ENCODE results near the gene GDA. TPM values are rescaled to one million over a fixed set of nuclear protein-coding genes. Genes with fewer than 3 reads are reported as not detected.

GDA gene
- total RNA-seq, 2 donors from 2014 or later = not detected

- Mint-ChIP-seq H3K27me3 (peaks cover 12 to 33% of the 10 kb centered on the region in 2 donors), H3K9me3 (no peaks in the 10 kb centered on the region), H3K27ac (no peak overlapping the region), H3K4me1 (ENCODE audit: low read depth in 2 of 2) (no peaks in the 10 kb centered on the region), H3K36me3 (no peaks in the 10 kb centered on the region), H3K4me3 (no peak overlapping the region)
- ATAC-seq (no peak), DNase-seq (ENCODE audit: low spot score) (no peak)
These were observed 11.4 kb upstream of the GDA start for GRCh38 chr9:72137697-72138365.

DNA sequence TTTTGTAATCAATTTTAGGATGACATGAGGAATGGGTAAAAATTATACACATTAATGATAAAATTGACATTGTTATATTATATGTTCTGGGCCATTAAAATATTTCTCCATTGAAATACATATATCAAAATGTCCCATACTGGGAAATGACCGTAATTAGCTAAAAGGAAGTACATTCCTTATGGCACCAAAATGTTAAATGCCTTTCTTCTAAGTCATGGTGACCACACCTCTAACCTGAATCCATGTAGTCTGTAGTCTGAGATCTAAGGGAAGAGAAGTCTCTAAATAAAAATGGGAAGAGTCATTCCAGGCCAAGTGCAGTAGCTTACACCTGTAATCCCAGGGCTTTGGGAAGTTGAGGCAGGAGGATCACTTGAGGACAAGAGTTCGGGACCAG lies 10.0 kb upstream of the GDA start:
- Mint-ChIP-seq H3K27ac (no peak overlapping the region), H3K4me3 (no peak overlapping the region), H3K4me1 (ENCODE audit: low read depth in 2 of 2) (no peaks in the 10 kb centered on the region), H3K27me3 (peaks cover 15 to 39% of the 10 kb centered on the region in 2 donors), H3K36me3 (no peaks in the 10 kb centered on the region), H3K9me3 (no peaks in the 10 kb centered on the region)
- ATAC-seq (no peak), DNase-seq (ENCODE audit: low spot score) (no peak)

- Mint-ChIP-seq H3K9me3 (no peaks in the 10 kb centered on the region), H3K36me3 (no peaks in the 10 kb centered on the region), H3K27ac (no peak overlapping the region), H3K4me3 (no peak overlapping the region), H3K27me3 (peaks cover 15 to 46% of the 10 kb centered on the region in 2 donors), H3K4me1 (ENCODE audit: low read depth in 2 of 2) (no peaks in the 10 kb centered on the region)
- ATAC-seq (no peak), DNase-seq (ENCODE audit: low spot score) (no peak)
These were observed 8.7 kb upstream of the GDA start for GRCh38 chr9:72140586-72140985.

DNA sequence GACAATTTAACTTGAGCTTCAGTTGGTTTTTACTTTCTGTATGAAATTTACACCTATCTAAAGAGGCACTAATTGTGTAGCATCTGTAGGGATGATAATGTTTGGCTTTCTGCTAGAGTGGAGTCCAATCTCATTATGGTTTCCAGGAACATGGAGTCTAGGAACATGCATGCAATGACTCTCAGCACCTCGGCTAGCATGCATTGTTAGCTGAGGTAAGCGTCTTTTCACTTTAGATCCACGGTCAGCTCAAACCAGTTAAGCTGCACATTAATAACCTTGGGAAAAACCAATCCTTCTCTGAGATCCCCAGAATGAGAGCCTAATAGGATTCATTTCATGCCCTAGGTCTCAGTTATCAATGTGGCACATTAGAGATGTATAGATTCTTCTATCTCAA lies 7.8 kb upstream of the GDA start:
- Mint-ChIP-seq H3K9me3 (no peaks in the 10 kb centered on the region), H3K36me3 (no peaks in the 10 kb centered on the region), H3K27me3 (peaks cover 19 to 51% of the 10 kb centered on the region in 2 donors), H3K4me1 (ENCODE audit: low read depth in 2 of 2) (no peaks in the 10 kb centered on the region), H3K27ac (no peak overlapping the region), H3K4me3 (no peak overlapping the region)
- DNase-seq (ENCODE audit: low spot score) (no peak), ATAC-seq (no peak)

- Mint-ChIP-seq H3K4me3 (no peak overlapping the region), H3K9me3 (no peaks in the 10 kb centered on the region), H3K27me3 (peaks cover 26 to 56% of the 10 kb centered on the region in 2 donors), H3K36me3 (no peaks in the 10 kb centered on the region), H3K27ac (no peak overlapping the region), H3K4me1 (ENCODE audit: low read depth in 2 of 2) (no peaks in the 10 kb centered on the region)
- DNase-seq (ENCODE audit: low spot score) = no peak
- no peak for ATAC-seq
These were observed 4.3 kb upstream of the GDA start for GRCh38 chr9:72144756-72145492.

GRCh38 chr9:72145733-72146505 lies 3.3 kb upstream of the GDA start:
- Mint-ChIP-seq H3K4me1 (ENCODE audit: low read depth in 2 of 2) (no peaks in the 10 kb centered on the region), H3K4me3 (no peak overlapping the region), H3K27me3 (peaks cover 25 to 55% of the 10 kb centered on the region in 2 donors), H3K9me3 (no peaks in the 10 kb centered on the region), H3K27ac (no peak overlapping the region), H3K36me3 (no peaks in the 10 kb centered on the region)
- ATAC-seq (no peak), DNase-seq (ENCODE audit: low spot score) (no peak)

- Mint-ChIP-seq H3K4me3 (no peak overlapping the region), H3K27me3 (peaks cover 25 to 48% of the 10 kb centered on the region in 2 donors), H3K36me3 (no peaks in the 10 kb centered on the region), H3K4me1 (ENCODE audit: low read depth in 2 of 2) (no peaks in the 10 kb centered on the region), H3K9me3 (no peaks in the 10 kb centered on the region), H3K27ac (no peak overlapping the region)
- ATAC-seq (no peak), DNase-seq (ENCODE audit: low spot score) (no peak)
These were observed 1.6 kb upstream of the GDA start for GRCh38 chr9:72147676-72148075.

GRCh38 chr9:72150127-72150526 lies 887 bp downstream of the GDA start:
- H3K36me3 Mint-ChIP-seq = no peaks in the 10 kb centered on the region
- H3K27me3 Mint-ChIP-seq = peaks cover 25 to 46% of the 10 kb centered on the region in 2 donors
- H3K9me3 Mint-ChIP-seq = no peaks in the 10 kb centered on the region
- no peak overlapping the region for H3K4me3 Mint-ChIP-seq
- ATAC-seq (no peak), DNase-seq (ENCODE audit: low spot score) (no peak)
- no peak overlapping the region for H3K27ac Mint-ChIP-seq
- no peaks in the 10 kb centered on the region for H3K4me1 Mint-ChIP-seq (ENCODE audit: low read depth in 2 of 2)

- H3K9me3 Mint-ChIP-seq = no peaks in the 10 kb centered on the region
- no peaks in the 10 kb centered on the region for H3K4me1 Mint-ChIP-seq (ENCODE audit: low read depth in 2 of 2)
- H3K36me3 Mint-ChIP-seq = no peaks in the 10 kb centered on the region
- DNase-seq (ENCODE audit: low spot score) (no peak), ATAC-seq (no peak)
- H3K4me3 Mint-ChIP-seq = no peak overlapping the region
- H3K27me3 Mint-ChIP-seq = peaks cover 29 to 45% of the 10 kb centered on the region in 2 donors
- H3K27ac Mint-ChIP-seq = no peak overlapping the region
These were observed 1.4 kb downstream of the GDA start for GRCh38 chr9:72150661-72151060.

DNA sequence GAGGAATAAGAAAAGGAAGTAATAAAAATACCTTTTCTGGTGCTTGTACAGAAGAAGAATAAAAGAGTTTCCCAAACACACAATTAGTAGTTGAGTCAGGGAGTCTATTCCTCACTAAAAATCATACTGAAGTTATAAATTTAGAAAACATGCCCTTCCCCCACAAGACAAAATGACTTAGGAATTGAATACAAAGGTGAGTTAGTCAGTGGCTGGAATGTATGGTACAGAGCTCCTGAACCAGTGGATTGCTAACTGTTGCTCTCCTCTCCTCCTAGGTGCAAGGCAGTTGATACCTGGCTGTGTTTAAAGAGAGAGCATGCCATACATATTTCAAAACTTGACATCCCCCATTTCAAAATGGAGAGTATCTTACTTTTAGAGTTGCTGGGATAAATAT lies 1.9 kb downstream of the GDA start:
- H3K4me1 Mint-ChIP-seq (ENCODE audit: low read depth in 2 of 2) = no peaks in the 10 kb centered on the region
- DNase-seq (ENCODE audit: low spot score) (no peak), ATAC-seq (no peak)
- H3K27ac Mint-ChIP-seq = no peak overlapping the region
- peaks cover 28 to 41% of the 10 kb centered on the region in 2 donors for H3K27me3 Mint-ChIP-seq
- no peak overlapping the region for H3K4me3 Mint-ChIP-seq
- no peaks in the 10 kb centered on the region for H3K36me3 Mint-ChIP-seq
- H3K9me3 Mint-ChIP-seq = peaks cover 3% of the 10 kb centered on the region

- Mint-ChIP-seq H3K27ac (no peak overlapping the region), H3K4me1 (ENCODE audit: low read depth in 2 of 2) (no peaks in the 10 kb centered on the region)
- no peak for ATAC-seq
These were observed 5.4 kb downstream of the GDA start for GRCh38 chr9:72154468-72155285.

DNA sequence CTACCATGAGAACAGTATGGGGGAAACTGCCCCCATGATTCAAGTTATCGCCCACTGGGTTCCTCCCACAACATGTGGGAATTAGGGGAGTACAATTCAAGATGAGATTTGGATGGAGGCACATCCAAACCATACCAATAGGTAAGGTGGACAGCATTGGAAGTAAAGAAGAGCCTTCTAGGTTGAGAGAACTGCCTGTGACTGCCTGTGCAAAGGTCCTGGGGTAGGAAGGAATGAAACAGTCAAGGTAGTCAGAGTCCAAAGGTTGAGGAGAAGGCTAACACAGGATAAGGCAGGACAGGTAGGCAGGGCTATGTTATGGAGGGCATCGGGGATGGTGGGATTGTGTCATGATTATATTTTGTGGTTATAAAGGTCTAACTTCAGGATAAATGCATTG lies 6.1 kb downstream of the GDA start:
- no peaks in the 10 kb centered on the region for H3K4me1 Mint-ChIP-seq (ENCODE audit: low read depth in 2 of 2)
- peaks cover 15 to 16% of the 10 kb centered on the region in 2 donors for H3K27me3 Mint-ChIP-seq
- H3K9me3 Mint-ChIP-seq = peaks cover 7% of the 10 kb centered on the region
- ATAC-seq (no peak), DNase-seq (ENCODE audit: low spot score) (no peak)
- no peaks in the 10 kb centered on the region for H3K36me3 Mint-ChIP-seq
- H3K4me3 Mint-ChIP-seq = no peak overlapping the region
- no peak overlapping the region for H3K27ac Mint-ChIP-seq

More at GRCh38 chr9:72154468-72155285, 5.4 kb downstream of the GDA start:
- DNase-seq (ENCODE audit: low spot score) = no peak
- peaks cover 7% of the 10 kb centered on the region for H3K9me3 Mint-ChIP-seq
- H3K27me3 Mint-ChIP-seq = peaks cover 20% of the 10 kb centered on the region in 2 donors
- H3K4me3 Mint-ChIP-seq = no peak overlapping the region
- H3K36me3 Mint-ChIP-seq = no peaks in the 10 kb centered on the region

GRCh38 chr9:72156586-72156985 lies 7.3 kb downstream of the GDA start:
- DNase-seq (ENCODE audit: low spot score) (no peak), ATAC-seq (no peak)
- Mint-ChIP-seq H3K9me3 (peaks cover 7% of the 10 kb centered on the region), H3K36me3 (no peaks in the 10 kb centered on the region), H3K27ac (no peak overlapping the region), H3K4me1 (ENCODE audit: low read depth in 2 of 2) (no peaks in the 10 kb centered on the region), H3K4me3 (no peak overlapping the region), H3K27me3 (peaks cover 11 to 15% of the 10 kb centered on the region in 2 donors)

Data from natural killer cell treated with Interleukin-12 subunit alpha and Interleukin-12 subunit beta and Interleukin-15 and Interleukin-18, amount 100 ng/mL, for 72 hours (primary cell).